SW480 (cell line): ENCODE measurements around the gene RAD23B.
"Not testable (repeated sequence)": the region's sequence is repeated elsewhere in the genome, so short reads cannot be mapped to it uniquely, and the experiment has no call there.

Experiments used
- DNase-seq: peaks from one replicate; pipeline ENCODE4 v3.0.0-alpha.2; 2016; ENCODE audit warnings: low spot score

Gene RAD23B

GRCh38 chr9:107282759-107283622 is at the start of gene RAD23B:
TSS of gene RAD23B (plus strand) at chr9:107283279. CDS start at chr9:107283630, 351 bp downstream.
- peak; percentile 97 for DNase-seq

GRCh38 chr9:107235765-107236442 is 47.2 kb upstream of the RAD23B start:
- no peak for DNase-seq

- no peak for DNase-seq
These were observed 45.2 kb upstream of the RAD23B start for GRCh38 chr9:107237873-107238272.

GRCh38 chr9:107239474-107239873 is 43.6 kb upstream of the RAD23B start:
- DNase-seq = peak; percentile 34

- no peak for DNase-seq
These were observed 42.8 kb upstream of the RAD23B start for GRCh38 chr9:107240260-107240659.

- peak; percentile 53 for DNase-seq
These were observed 40.7 kb upstream of the RAD23B start for GRCh38 chr9:107242073-107243030.

GRCh38 chr9:107243742-107244141 is 39.3 kb upstream of the RAD23B start:
- peak; percentile 96 for DNase-seq

- peak; percentile 18 for DNase-seq
These were observed 36.5 kb upstream of the RAD23B start for GRCh38 chr9:107246259-107247254.

- DNase-seq = no peak
These were observed 34.4 kb upstream of the RAD23B start for GRCh38 chr9:107248714-107249113.

GRCh38 chr9:107249131-107249533 is 33.9 kb upstream of the RAD23B start:
- DNase-seq = no peak

- DNase-seq = no peak
These were observed 33.3 kb upstream of the RAD23B start for GRCh38 chr9:107249665-107250285.

- DNase-seq = peak; percentile 82
These were observed 31.2 kb upstream of the RAD23B start for GRCh38 chr9:107251756-107252322.

- DNase-seq = no peak
These were observed 24.2 kb upstream of the RAD23B start for GRCh38 chr9:107258919-107259318.

GRCh38 chr9:107259751-107260313 is 23.2 kb upstream of the RAD23B start:
- not testable (repeated sequence) for DNase-seq

GRCh38 chr9:107260437-107261081 is 22.5 kb upstream of the RAD23B start:
- peak; percentile 72 for DNase-seq

- no peak for DNase-seq
These were observed 22.0 kb upstream of the RAD23B start for GRCh38 chr9:107261106-107261505.

- DNase-seq = no peak
These were observed 19.8 kb upstream of the RAD23B start for GRCh38 chr9:107263289-107263688.

- no peak for DNase-seq
These were observed 16.3 kb upstream of the RAD23B start for GRCh38 chr9:107266624-107267368.
